SK-MEL-5 (cell line): ENCODE results near the gene ASTN2. TPM values are rescaled to one million over a fixed set of nuclear protein-coding genes. Genes with fewer than 3 reads are reported as not detected.

Experiments used
- DNase-seq: peaks from one replicate; pipeline ENCODE4 v3.0.0-alpha.2; 2016; ENCODE audit warnings: low read depth, low spot score
- in situ Hi-C: cut with HindIII; loops from 2 replicates; pipeline ENCODE4 v1.10.0; 2016; ENCODE audit warnings: low sequenced_read_pairs, high pct_unique_total_duplicates, low pct_unique_long_range_greater_than_20kb
- total RNA-seq: library from RNA; depleted of rRNA; stranded (reverse); fragments of >200 nt; shearing (Covaris generic); gene quantifications from 2 replicates; pipeline ENCODE4 v1.2.3, GENCODE V29; 2014

Gene ASTN2
- total RNA-seq, 1 experiment from 2014 or later: 11.9 TPM

DNA sequence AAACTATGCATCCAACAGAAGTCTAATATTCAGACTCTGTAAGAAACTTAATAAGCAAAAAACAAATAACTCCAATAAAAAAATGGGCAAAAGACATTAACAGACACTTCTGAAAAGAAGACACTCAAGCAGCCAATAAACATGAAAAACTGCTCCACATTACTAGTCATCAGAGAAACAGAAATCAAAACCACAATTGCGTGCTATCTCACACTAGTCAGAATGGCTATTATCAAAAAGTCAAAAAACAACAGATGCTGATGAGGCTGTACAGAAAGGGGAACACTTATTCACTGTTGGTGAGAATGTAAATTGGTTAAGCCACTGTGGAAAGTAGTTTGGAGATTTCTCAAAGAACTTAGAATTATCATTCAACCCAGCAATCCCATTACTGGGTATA, 829.0 kb downstream of the ASTN2 start:
- in situ Hi-C loops: loop anchor here (10.0 kb wide), 1 partner anchor 79 kb away; no protein-coding TSS in a partner anchor
- no peak for DNase-seq

DNA sequence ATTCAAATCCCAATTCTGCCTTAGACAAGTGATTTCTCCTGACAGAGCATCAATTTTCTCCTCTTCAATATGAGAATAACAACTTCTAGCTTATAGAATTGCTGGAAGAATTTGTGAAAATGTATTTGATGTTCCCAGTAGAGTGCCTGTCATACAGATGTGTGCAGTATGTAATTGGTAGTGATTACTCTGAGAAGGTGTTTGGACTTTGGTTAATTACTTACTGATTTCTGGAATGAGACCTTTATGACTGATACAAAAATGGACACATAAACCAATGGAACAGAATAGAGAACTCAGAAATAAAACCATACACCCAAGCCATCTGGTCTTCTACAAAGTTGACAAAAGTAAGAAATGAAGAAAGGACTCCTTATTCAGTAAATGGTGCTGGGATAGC, 829.7 kb downstream of the ASTN2 start:
- no peak for DNase-seq
- in situ Hi-C loops: loop anchor here (10.0 kb wide), 1 partner anchor 80 kb away; no protein-coding TSS in a partner anchor

DNA sequence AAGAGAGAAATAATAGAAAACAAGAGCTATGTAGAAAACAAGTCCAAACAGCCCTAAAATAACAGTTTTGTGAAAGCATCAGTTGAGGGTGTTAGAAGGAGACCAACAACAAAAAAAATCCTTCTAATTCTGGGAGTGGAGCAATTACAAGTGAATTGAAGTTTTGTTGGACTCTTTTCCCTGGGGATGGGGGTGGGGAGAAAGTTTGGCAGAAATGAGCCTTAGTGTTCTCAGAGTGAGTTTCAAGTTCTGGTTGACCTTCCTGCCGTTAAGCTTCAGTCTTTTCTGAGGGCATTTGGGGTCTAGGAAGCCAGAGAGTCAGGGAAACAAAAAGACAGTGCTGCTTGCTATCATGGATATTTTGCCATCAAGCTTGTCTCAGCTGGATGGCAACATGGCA, 834.0 kb downstream of the ASTN2 start:
- in situ Hi-C loops: loop anchor here (10.0 kb wide), 1 partner anchor 84 kb away; no protein-coding TSS in a partner anchor
- DNase-seq: peak; percentile 48

DNA sequence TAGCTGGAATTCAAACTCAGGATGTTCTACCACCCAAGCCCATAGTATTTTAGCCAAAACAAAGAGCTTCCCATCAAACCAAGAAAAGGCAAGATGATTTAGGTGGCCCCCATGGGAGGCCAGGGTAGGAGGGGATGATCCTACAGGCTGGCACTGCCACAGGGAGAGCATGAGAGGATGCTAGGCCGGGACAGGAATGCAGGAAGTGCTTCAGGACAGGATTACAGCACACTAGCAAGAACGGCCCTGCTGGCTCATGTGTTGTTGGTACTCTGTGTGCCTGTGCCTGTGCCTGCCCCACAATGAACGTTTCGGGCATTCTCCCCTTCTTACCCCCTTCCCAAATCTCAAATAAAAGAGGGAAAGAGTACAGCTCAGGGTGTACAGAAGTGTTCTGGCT, 838.5 kb downstream of the ASTN2 start:
- in situ Hi-C loops: no loop called here

DNA sequence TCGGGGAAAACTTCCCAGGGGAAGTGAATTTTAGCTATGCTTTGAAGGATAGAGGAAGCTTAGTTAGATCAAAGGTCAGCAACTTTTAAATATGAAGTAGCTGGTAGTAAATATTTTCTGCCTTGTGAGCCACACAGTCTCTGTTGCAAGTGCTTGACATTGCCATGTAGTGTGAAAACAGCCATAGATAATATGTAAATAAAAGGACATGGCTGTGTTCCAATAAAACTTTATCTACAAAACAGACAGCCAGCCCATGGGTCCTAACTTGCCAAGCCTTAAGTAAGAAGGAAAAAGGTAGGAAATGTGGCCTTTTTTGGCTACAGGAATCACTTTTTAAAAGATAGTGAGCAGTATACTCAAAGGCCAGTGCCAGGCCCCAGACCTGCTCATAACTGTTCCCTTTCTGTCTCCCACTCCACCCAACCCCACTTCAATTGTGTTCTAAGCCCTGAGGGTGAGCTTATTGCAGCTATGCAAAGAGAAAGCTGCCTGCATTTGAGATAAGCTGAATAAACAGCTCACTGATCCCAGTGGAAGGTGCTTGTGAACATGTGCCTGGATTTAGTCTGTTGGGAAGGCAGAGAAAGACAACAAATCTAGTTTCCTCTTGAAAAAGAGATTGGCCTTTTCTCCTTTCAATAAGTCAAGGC, 840.7 kb downstream of the ASTN2 start:
- in situ Hi-C loops: no loop called here
- DNase-seq: no peak

More for the DNA sequence above, 838.5 kb downstream of the ASTN2 start:
- no peak for DNase-seq

DNA sequence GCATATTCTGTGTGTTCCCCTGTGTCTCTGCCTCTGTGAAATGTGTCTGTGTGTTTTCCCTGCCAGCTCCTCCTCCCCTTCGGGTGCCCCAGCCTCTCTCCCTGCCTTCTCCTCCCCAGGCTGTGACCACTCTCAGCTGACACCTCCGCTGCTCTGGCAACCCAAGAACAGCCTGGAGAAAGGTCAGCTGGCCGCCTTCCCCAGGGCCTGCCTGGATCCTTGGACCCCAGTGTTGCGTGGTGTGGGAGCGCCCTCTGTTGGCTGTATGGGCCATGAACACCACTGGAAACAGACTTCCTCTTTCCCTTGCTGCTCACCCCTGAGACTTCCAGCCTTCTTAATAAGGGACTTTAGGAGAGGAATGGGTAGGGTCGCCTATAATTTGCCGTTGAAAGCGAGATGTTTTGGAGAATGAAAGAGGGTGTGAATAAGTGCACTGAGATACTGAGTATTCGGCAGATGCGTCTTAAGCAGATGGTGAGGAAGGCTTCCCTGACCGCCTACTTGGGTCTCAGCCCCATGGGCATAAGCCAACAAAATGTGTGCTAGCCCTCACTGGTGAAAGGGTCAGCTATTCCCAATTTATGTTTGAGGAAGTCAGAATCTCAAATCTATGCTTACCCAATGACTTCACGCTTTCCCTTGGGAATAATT, 842.6 kb downstream of the ASTN2 start:
- DNase-seq: peak; percentile 85
- in situ Hi-C loops: no loop called here

DNA sequence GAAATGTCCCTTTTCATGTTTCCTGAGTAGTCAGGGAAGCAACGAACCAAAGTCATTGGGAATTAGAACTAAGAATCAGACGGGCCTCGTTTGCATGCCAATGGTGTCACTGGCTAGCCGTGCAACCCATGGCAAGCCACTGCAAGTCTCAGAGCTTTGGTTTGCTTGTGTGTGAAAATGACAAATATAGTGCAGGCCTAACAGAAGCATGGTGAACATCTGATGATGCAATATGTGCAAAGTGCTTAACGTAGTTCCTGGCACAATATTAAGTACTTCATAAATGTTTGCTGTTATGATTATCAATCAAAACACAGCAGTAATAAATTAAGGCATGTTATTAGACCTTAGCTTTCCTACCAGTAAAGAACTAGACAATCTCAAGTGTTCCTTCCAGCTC, 845.7 kb downstream of the ASTN2 start:
- no peak for DNase-seq
- in situ Hi-C loops: no loop called here

DNA sequence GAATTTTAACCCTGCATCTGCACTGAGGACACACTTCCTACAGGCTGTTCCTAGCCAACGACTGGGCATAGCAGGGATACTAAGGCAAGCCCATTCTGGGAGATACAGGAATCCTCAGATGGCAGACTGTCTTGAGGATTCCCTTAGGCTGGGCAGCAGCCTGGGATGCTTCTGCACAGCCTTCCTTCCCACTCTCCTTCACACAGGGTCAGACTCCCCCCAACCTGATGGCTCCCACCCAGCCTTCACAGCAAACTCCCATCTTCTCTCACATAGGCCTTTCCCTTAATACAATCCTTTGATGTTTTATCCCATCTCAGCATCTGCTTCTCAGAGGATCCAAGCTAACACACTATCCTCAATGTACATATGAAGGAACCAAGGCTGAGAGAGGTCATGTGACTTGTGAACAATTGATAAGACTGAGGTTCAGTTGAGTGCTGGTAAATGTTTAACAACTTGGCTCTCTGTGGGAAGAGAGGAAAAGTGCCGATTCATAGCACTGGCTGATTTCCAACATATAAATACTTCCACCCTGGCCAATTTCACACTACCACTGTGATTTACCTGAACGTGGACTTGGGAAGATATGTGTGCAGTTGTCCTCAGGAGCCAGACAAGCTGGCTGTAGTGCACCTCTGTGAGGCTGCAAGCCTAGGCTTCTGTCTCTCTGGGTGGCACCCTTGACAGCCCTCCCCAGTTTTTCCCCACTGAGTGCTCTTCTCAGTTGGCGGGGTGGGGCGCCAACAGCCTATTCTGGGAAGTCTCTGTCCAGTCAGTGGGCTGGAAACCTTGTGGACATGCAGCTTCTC, 848.0 kb downstream of the ASTN2 start:
- in situ Hi-C loops: no loop called here
- DNase-seq: no peak

DNA sequence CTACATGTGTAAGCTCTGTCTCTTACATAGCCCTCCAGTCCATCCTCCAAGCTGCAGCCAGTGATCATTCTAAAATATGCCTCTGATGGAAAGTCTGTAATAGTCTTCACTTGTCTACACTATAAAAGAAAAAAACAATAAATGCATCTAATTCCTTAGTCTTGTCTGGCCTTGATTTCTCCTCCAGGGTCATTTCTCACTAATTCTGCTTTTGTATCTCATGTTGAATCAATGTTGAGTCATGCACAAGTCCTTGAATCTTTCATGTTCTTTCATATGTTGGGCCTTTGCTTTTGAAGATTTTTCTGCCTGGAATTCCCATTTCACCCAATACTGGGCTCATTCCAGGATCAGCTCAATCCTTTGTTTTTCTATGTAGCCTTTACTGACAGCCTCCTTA, 848.9 kb downstream of the ASTN2 start:
- DNase-seq: no peak
- in situ Hi-C loops: no loop called here

DNA sequence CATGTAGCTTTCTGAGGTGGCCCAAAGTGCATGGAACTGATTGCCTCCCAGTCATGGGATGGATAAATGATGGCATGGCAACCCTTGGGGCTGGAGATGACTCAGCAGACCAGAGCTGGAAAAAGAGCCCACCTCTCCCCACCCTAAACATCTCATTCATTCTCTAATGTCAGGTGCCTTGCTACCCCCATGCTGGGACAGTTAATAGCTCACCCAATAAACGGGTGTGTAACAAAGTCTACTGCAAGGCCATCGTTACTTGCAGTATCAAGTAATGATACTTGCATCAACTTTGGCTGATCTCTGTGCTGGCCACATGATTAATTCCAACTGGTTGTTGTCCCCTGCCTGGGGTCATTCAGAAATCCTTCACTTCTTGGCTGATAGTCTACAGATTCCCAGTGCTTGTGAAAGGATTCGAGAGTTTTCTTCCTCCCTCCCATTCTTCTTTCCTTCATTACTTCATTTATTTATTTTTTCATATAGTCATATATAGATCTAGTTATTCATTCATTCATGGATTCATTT, 850.5 kb downstream of the ASTN2 start:
- DNase-seq: no peak
- in situ Hi-C loops: no loop called here

DNA sequence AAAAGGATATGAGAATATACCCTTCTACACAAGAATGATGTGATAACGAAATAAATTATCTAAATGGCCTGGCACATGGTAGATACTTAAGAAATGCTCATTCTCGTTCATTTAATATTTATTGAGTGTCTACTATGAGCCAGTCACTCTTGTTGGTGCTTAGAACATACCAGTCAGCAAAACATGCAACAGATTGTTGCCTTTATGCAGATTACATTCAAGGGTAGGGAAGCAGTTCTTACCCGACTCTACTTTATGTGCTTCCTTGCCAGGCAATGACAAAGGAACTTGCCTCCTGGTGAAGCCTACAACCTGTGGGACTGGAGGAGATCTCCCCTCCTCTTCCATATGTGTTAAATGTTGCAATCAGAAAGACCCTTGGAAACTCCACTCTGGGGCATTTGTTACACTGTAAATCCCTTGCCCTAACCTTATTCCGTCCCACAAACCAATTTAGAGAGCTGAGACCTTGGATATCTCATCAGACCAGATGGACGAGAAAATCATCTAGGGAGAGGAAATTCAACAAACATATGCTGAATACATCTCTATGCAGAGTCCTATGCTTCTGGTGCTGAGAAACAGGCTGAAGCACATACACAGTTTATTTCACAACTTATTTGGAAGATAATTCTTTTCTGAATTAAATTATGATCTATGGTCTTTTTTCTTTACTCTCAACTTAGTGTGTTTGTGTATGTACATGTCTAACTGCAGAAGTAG, 855.9 kb downstream of the ASTN2 start:
- in situ Hi-C loops: no loop called here
- no peak for DNase-seq

DNA sequence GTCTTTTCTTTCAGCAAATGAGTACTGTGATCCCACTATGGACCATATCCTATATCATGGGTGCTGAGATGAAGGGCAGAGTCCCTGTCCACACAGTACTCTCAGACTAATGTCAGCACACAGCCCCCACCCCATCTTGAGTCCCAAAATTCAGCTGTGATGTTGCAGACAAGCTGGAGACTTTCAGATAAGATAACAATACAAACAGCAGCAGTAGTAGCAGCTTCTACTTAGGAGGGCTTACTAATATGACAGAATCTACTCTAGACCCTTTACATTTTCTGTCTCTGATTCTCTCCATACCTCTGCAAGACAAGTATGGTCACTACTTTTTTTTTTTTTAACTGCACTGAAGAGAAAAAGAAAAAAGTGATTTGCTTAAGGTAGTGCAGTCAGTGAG, 856.8 kb downstream of the ASTN2 start:
- DNase-seq: no peak
- in situ Hi-C loops: no loop called here

DNA sequence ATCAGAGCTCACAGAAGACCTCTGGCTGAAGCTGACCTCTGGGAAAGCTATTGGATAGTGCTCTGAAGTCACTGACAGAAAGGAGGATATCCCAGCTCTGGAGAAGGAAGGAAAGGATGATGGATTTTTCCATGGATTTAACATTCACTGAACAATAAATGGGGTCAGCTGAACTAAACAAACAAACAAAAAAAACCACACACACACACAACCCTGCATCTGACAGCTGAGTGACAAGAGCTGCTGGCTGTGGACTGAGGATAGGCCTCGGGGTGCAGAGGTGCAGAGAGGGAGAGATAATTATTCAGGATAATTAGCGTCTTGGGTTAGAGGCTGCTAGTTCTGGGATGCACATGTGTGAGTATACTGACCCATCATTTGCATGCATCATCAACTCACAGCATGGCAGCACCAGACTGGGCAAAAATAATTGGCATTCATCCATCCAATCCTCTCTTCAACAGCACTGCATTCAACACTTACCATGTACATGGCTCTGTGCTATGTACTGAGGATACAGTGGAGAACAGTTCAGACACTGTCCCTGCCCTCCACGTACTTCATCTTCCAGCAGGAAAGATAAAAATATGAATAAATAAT, 859.2 kb downstream of the ASTN2 start:
- in situ Hi-C loops: no loop called here
- DNase-seq: no peak

DNA sequence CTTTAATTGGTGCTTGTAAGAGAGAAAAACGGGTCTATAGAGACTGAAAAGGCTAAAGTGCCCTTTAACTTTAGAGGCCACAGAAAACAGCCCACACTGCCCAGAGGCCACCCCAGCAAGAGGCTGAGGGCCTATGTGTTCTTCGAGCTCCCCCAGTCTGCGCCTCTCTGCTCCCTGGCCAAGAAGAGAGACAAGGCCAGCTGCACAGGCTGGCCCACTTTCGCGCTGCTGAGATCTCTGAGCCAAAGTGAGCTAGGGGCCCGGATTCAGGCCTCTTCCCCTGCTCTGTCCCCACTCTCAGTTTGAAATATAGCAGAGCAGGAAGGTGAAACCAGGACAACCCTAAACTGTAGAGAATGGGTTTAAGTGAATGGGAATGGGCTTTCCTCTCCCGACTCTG, 859.7 kb downstream of the ASTN2 start:
- in situ Hi-C loops: no loop called here
- DNase-seq: no peak

DNA sequence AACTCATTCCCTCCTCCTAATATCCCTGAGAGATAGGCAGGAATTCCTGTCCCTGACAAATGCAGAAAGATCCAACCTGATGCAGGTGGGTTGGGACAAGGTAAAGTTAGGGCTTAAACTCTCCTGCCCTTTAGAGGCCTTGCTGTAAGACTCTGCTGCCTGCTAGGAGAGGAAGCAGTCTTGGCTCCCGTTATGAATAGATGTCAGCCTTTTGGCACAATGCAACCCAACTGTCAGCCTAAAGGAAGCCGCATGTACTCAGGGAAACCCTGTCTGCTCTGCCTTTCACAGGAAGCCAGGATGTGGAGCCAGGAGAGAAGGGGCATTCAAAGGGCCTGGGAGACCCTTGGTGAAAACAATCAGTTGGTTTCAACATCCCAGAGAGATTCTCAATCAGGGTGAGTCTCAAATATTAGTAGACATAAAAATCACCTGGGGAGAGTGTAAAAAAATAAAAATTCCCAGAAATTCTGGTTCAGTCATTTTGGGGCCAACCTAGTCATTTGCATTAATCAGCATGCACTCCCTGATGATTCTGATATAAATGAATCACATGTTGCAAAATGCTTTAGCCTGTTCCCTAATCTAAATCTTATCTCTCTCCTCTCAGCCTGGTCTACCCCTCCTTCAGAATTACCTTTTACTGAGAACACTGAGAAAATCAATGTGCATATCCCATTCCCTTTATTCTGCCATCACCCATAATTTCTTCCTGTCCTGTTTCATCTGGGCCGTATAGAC, 864.0 kb downstream of the ASTN2 start:
- no peak for DNase-seq
- in situ Hi-C loops: no loop called here

DNA sequence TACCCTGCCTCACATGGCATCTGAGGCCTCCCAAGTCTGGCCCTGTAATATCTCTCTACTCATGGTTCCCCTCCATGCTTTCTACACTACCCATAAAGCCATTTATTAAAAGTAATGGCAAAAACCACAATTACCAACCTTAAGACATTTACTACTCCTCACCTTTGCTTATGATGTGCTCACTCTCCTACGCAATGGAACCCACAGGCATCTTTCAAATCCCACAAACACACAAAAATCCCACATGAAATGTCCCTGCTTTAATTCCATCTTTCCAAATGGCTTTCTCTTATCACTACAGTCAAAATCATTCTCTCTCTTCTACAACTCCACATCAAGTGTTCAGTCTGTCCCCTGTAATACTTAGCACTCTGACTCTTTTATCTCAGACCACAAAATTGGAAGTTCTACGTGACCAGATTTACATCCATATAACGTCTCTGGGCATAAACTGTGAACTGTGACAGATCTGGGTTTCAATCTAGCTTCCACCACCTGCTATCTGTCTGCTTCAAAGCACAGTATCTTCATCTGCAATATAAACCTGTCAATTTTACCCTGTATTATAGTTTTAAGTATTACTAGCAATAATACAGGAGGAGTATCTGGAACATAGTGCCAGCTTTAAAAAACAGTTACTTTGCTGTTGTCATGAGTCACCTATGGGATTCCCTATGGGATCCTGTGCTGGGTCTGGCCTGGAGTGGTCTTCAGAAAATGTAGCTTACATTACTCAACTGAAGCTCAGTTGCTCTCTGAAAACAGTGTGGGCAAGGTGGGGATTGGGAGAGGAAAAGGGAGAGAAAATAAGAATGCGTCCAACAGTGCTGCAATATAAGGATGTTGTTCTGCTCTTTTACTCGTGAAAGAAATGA, 864.8 kb downstream of the ASTN2 start:
- in situ Hi-C loops: no loop called here
- no peak for DNase-seq
